ENCODE results near the gene LBR. TPM values are rescaled to one million over a fixed set of nuclear protein-coding genes. Genes with fewer than 3 reads are reported as not detected.

The LBR gene
- total RNA-seq, 1 donor, result 25.3 TPM

- Histone ChIP-seq H4K20me1 (ENCODE audit: insufficient read depth, low read length) (no peaks in the 10 kb centered on the region), H3K4me2 (ENCODE audit: insufficient read depth, low read length) (no peak overlapping the region), H3K9me3 (ENCODE audit: low read depth, low read length) (no peaks in the 10 kb centered on the region), H2AFZ (ENCODE audit: low read length) (no peak overlapping the region), H3K27ac (ENCODE audit: low read depth, low read length) (no peak overlapping the region), H3K79me2 (ENCODE audit: insufficient read depth, low read length) (no peaks in the 10 kb centered on the region), H3K36me3 (ENCODE audit: insufficient read depth, low read length) (no peaks in the 10 kb centered on the region), H3K4me3 (ENCODE audit: insufficient read depth, low read length) (no peak overlapping the region), H3K27me3 (ENCODE audit: insufficient read depth, low read length) (no peaks in the 10 kb centered on the region), H3K4me1 (ENCODE audit: insufficient read depth, low read length) (peaks cover 26% of the 10 kb centered on the region)
- no peak for TF ChIP-seq CTCF (IDR thresholded peaks at IDR 0.05; ENCODE audit: extremely low read depth, low read depth, low read length)
- DNase-seq (ENCODE audit: insufficient read length, low spot score, missing footprints), result no peak
Observed at GRCh38 chr1:225451840-225452515, 24.1 kb upstream of the LBR start.

GRCh38 chr1:225451340-225451739 is 23.5 kb upstream of the LBR start:
- Histone ChIP-seq H3K27ac (ENCODE audit: low read depth, low read length) (no peak overlapping the region), H3K9me3 (ENCODE audit: low read depth, low read length) (no peaks in the 10 kb centered on the region)

GRCh38 chr1:225450491-225451191 is 22.8 kb upstream of the LBR start:
- Histone ChIP-seq H3K79me2 (ENCODE audit: insufficient read depth, low read length) (no peaks in the 10 kb centered on the region), H3K36me3 (ENCODE audit: insufficient read depth, low read length) (no peaks in the 10 kb centered on the region), H3K4me2 (ENCODE audit: insufficient read depth, low read length) (no peak overlapping the region), H3K4me3 (ENCODE audit: insufficient read depth, low read length) (no peak overlapping the region), H3K9me3 (ENCODE audit: low read depth, low read length) (no peaks in the 10 kb centered on the region), H3K4me1 (ENCODE audit: insufficient read depth, low read length) (peaks cover 30% of the 10 kb centered on the region), H3K27ac (ENCODE audit: low read depth, low read length) (no peak overlapping the region), H4K20me1 (ENCODE audit: insufficient read depth, low read length) (no peaks in the 10 kb centered on the region), H2AFZ (ENCODE audit: low read length) (no peak overlapping the region), H3K27me3 (ENCODE audit: insufficient read depth, low read length) (no peaks in the 10 kb centered on the region)
- DNase-seq (ENCODE audit: insufficient read length, low spot score, missing footprints), result no peak
- TF ChIP-seq CTCF (IDR thresholded peaks at IDR 0.05; ENCODE audit: extremely low read depth, low read depth, low read length), result no peak

More at GRCh38 chr1:225451340-225451739, 23.5 kb upstream of the LBR start:
- Histone ChIP-seq H3K4me1 (ENCODE audit: insufficient read depth, low read length) (peaks cover 26% of the 10 kb centered on the region), H2AFZ (ENCODE audit: low read length) (no peak overlapping the region), H3K36me3 (ENCODE audit: insufficient read depth, low read length) (no peaks in the 10 kb centered on the region), H3K4me3 (ENCODE audit: insufficient read depth, low read length) (no peak overlapping the region), H3K79me2 (ENCODE audit: insufficient read depth, low read length) (no peaks in the 10 kb centered on the region), H3K27me3 (ENCODE audit: insufficient read depth, low read length) (no peaks in the 10 kb centered on the region), H3K4me2 (ENCODE audit: insufficient read depth, low read length) (no peak overlapping the region), H4K20me1 (ENCODE audit: insufficient read depth, low read length) (no peaks in the 10 kb centered on the region)
- TF ChIP-seq CTCF (IDR thresholded peaks at IDR 0.05; ENCODE audit: extremely low read depth, low read depth, low read length), result no peak
- no peak for DNase-seq (ENCODE audit: insufficient read length, low spot score, missing footprints)

GRCh38 chr1:225449774-225450173 is 21.9 kb upstream of the LBR start:
- no peak overlapping the region for H2AFZ ChIP-seq (ENCODE audit: low read length)
- no peaks in the 10 kb centered on the region for H3K36me3 ChIP-seq (ENCODE audit: insufficient read depth, low read length)
- H3K27ac ChIP-seq (ENCODE audit: low read depth, low read length), result no peak overlapping the region
- no peaks in the 10 kb centered on the region for H3K79me2 ChIP-seq (ENCODE audit: insufficient read depth, low read length)
- no peak for DNase-seq (ENCODE audit: insufficient read length, low spot score, missing footprints)
- H3K4me3 ChIP-seq (ENCODE audit: insufficient read depth, low read length), result no peak overlapping the region
- H3K4me2 ChIP-seq (ENCODE audit: insufficient read depth, low read length), result no peak overlapping the region
- TF ChIP-seq CTCF (IDR thresholded peaks at IDR 0.05; ENCODE audit: extremely low read depth, low read depth, low read length), result no peak
- H3K4me1 ChIP-seq (ENCODE audit: insufficient read depth, low read length), result peaks cover 35% of the 10 kb centered on the region
- no peaks in the 10 kb centered on the region for H3K9me3 ChIP-seq (ENCODE audit: low read depth, low read length)
- no peaks in the 10 kb centered on the region for H3K27me3 ChIP-seq (ENCODE audit: insufficient read depth, low read length)
- no peaks in the 10 kb centered on the region for H4K20me1 ChIP-seq (ENCODE audit: insufficient read depth, low read length)

All from osteoblast (primary cell).